ENCODE data around the gene FXN.

DNA sequence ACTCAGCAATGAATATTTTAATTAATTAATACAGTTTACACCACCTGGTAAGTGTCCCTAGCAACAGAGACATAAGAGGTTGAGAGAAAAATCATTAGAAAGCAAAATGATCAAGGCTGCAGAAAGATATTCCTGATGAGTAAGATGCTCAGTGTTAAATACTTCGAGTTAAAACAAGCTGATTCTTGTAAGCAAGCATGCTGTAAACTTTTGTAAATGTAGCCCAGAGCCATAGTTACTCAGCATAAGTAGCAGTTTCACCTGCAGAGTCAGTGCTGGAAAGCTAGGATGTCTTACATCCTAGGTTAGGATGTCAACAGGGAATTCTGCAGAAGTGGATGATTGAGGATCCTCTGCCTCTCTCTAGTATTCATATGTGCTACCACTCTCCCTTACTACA lies 25.8 kb upstream of the FXN start:
- TF ChIP-seq CTCF (IDR thresholded peaks at IDR 0.05) (no peak), EZH2 (IDR thresholded peaks at IDR 0.05) (no peak)

Data from neural progenitor cell (in vitro differentiated cells).